CD14-positive monocyte (primary cell): ENCODE results near the gene CD63. TPM values are rescaled to one million over a fixed set of nuclear protein-coding genes. Genes with fewer than 3 reads are reported as not detected.
A peak's percentile ranks its signal among the peaks of the same experiment; 100 is the strongest.

ENCODE experiments used
- DNase-seq, 3 donors: peaks; one replicate each; pipeline ENCODE4 v3.0.0-alpha.2; 2011 to 2022
- H2AFZ ChIP-seq: 2 replicates; pipeline ENCODE4 v1.6.0; 2012; ENCODE audit warnings: mild to moderate bottlenecking, low read depth, low read length, inconsistent platforms; ENCODE audit not compliant: insufficient read depth, poor library complexity, severe bottlenecking
- H3K27ac ChIP-seq, 2 donors: 1 replicate in 1 of 2; 2 replicates in 1 of 2; pipeline ENCODE4 v1.5.1; 2012 to 2013; ENCODE audit warnings: low read length in 2 of 2, control low read depth in 1 of 2, inconsistent platforms in 1 of 2, low read depth in 1 of 2, mild to moderate bottlenecking in 1 of 2
- H3K27me3 ChIP-seq, 2 donors: one replicate each; pipeline versions ENCODE4 v1.6.0 to v1.6.1; 2011 to 2013; ENCODE audit warnings: low read length in 2 of 2; ENCODE audit not compliant: control insufficient read depth in 2 of 2, insufficient read depth in 2 of 2
- H3K36me3 ChIP-seq, 2 donors: replicated peaks in 1 of 2; 1 replicate in 1 of 2; 2 replicates in 1 of 2; pipeline versions ENCODE4 v1.5.1 to v1.6.1; 2012 to 2013; ENCODE audit warnings: low read length in 2 of 2, control low read depth in 1 of 2, inconsistent platforms in 1 of 2, mild to moderate bottlenecking in 1 of 2; ENCODE audit not compliant: insufficient read depth in 2 of 2, control insufficient read depth in 1 of 2
- H3K4me1 ChIP-seq, 2 donors: 1 replicate in 1 of 2; 2 replicates in 1 of 2; pipeline versions ENCODE4 v1.5.1 to v1.6.1; 2012 to 2013; ENCODE audit warnings: low read length in 2 of 2, control low read depth in 1 of 2, inconsistent platforms in 1 of 2, mild to moderate bottlenecking in 1 of 2, moderate library complexity in 1 of 2; ENCODE audit not compliant: insufficient read depth in 2 of 2, control insufficient read depth in 1 of 2
- H3K4me2 ChIP-seq: replicated peaks from 2 replicates; pipeline ENCODE3; 2012; ENCODE audit warnings: low read length, moderate library complexity, mild to moderate bottlenecking; ENCODE audit not compliant: poor library complexity, severe bottlenecking; ENCODE audit errors: extremely low read depth
- H3K4me3 ChIP-seq, 3 experiments: fragments of 200-600 bp in 1 of 3; sonication (generic) in 1 of 3; replicated peaks in 1 of 3; 1 replicate in 2 of 3; 2 replicates in 1 of 3; pipeline ENCODE4 v1.5.1; 2011 to 2013; ENCODE audit warnings: low read length in 3 of 3, mild to moderate bottlenecking in 3 of 3, control low read depth in 2 of 3, low read depth in 2 of 3, inconsistent platforms in 1 of 3, moderate library complexity in 1 of 3
- H3K79me2 ChIP-seq: 2 replicates; pipeline ENCODE4 v1.6.0; 2012; ENCODE audit warnings: mild to moderate bottlenecking, control low read depth, inconsistent platforms, low read length, moderate library complexity; ENCODE audit not compliant: insufficient read depth
- H3K9ac ChIP-seq: 2 replicates; pipeline ENCODE4 v1.6.0; 2017; ENCODE audit warnings: low read length, mild to moderate bottlenecking; ENCODE audit not compliant: insufficient read depth, poor library complexity, severe bottlenecking
- H3K9me3 ChIP-seq, 2 donors: replicated peaks in 1 of 2; 1 replicate in 1 of 2; 2 replicates in 1 of 2; pipeline versions ENCODE4 v1.5.1 to v1.6.1; 2012 to 2013; ENCODE audit warnings: low read length in 2 of 2, control low read depth in 1 of 2; ENCODE audit not compliant: control insufficient read depth in 1 of 2, insufficient read depth in 1 of 2
- H4K20me1 ChIP-seq: 2 replicates; pipeline ENCODE4 v1.6.0; 2012; ENCODE audit warnings: mild to moderate bottlenecking, low read length, control low read depth, moderate library complexity; ENCODE audit not compliant: insufficient read depth
- H3K27ac Mint-ChIP-seq, 7 donors: one replicate each; pipeline ENCODE4 v1.8.0; 2020; ENCODE audit warnings: mild to moderate bottlenecking in 7 of 7, mixed read lengths in 7 of 7, moderate library complexity in 6 of 7, inconsistent platforms in 2 of 7
- H3K27me3 Mint-ChIP-seq, 3 donors: one replicate each; pipeline ENCODE4 v1.8.0; 2021 to 2022; ENCODE audit warnings: low read depth in 3 of 3, mild to moderate bottlenecking in 3 of 3, mixed read lengths in 3 of 3, moderate library complexity in 3 of 3, inconsistent platforms in 1 of 3
- H3K36me3 Mint-ChIP-seq, 2 donors: one replicate each; pipeline ENCODE4 v1.8.0; 2020; ENCODE audit warnings: mixed read lengths in 2 of 2, inconsistent platforms in 1 of 2, mild to moderate bottlenecking in 1 of 2
- H3K4me1 Mint-ChIP-seq: one replicate; pipeline ENCODE4 v1.8.0; 2020; ENCODE audit warnings: mild to moderate bottlenecking, mixed read lengths
- H3K4me3 Mint-ChIP-seq, 2 donors: one replicate each; pipeline ENCODE4 v1.8.0; 2020; ENCODE audit warnings: mild to moderate bottlenecking in 2 of 2, mixed read lengths in 2 of 2, moderate library complexity in 1 of 2
- H3K9me3 Mint-ChIP-seq, 7 donors: one replicate each; pipeline ENCODE4 v1.8.0; 2020 to 2022; ENCODE audit warnings: mixed read lengths in 7 of 7, mild to moderate bottlenecking in 6 of 7, moderate library complexity in 6 of 7, inconsistent platforms in 2 of 7
- CTCF ChIP-seq: fragments of 200-600 bp; IDR thresholded peaks from one replicate; pipeline ENCODE4 v1.8.0; 2022; ENCODE audit warnings: antibody characterized with exemption, mild to moderate bottlenecking
- WGBS: methylation state at CpG from one replicate; pipeline ENCODE4 v1.1.5; 2013; ENCODE audit warnings: missing lambda C conversion rate; ENCODE audit not compliant: insufficient coverage; 5-methylcytosine and 5-hydroxymethylcytosine counted together
- intact Hi-C, 2 donors: fragments of 100-400 bp; cut with micrococcal nuclease; formaldehyde crosslinking; loops; one replicate each; pipeline versions ENCODE4 v1.15.0 to v1.15.1; 2023
- polyA plus RNA-seq, 3 donors: library from polyadenylated mRNA; depleted of rRNA in 1 of 3; unstranded in 2 of 3; stranded (reverse) in 1 of 3; fragments of 300-500 nt in 2 of 3; fragments of >200 nt in 1 of 3; fragmentation: Illumina TruSeq in 2 of 3; gene quantifications; 1 replicate in 2 of 3; 2 replicates in 1 of 3; pipeline ENCODE4 v1.2.3, GENCODE V29; 2012 to 2021

The CD63 gene
- polyA plus RNA-seq, 3 donors: 336 to 1,099 (median 988) TPM

GRCh38 chr12:55708695-55709233 lies 20.0 kb downstream of the CD63 start:
- peaks cover 0 to 11% (median 2%) of the 10 kb centered on the region in 7 donors for H3K9me3 Mint-ChIP-seq
- H3K9ac ChIP-seq: no peak overlapping the region
- H2AFZ ChIP-seq: no peak overlapping the region
- peaks cover 3 to 8% of the 10 kb centered on the region in 2 donors for H3K36me3 Mint-ChIP-seq
- peak overlapping the region; percentile 77 to 86 for H3K4me3 Mint-ChIP-seq
- no peaks in the 10 kb centered on the region for H3K36me3 ChIP-seq
- no peak overlapping the region for H3K27ac ChIP-seq
- intact Hi-C loops: loop anchor here in 1 of 2 donors (5.0 kb wide), 1 partner anchor 46 kb away; no protein-coding TSS in a partner anchor
- peaks cover 26 to 30% of the 10 kb centered on the region in 2 donors for H3K4me1 ChIP-seq
- H3K4me3 ChIP-seq: peak overlapping the region in 1 of 3 experiments; percentile 68
- no peaks in the 10 kb centered on the region for H4K20me1 ChIP-seq
- H3K4me2 ChIP-seq: peak overlapping the region; percentile 76
- DNase-seq: peak in 2 of 3 donors; percentile 54 to 64
- peak overlapping the region in 1 of 7 donors; percentile 43 for H3K27ac Mint-ChIP-seq
- H3K79me2 ChIP-seq: no peaks in the 10 kb centered on the region
- WGBS: no CpG with 5 or more reads among the region's 3 CpGs
- H3K4me1 Mint-ChIP-seq: peaks cover 36% of the 10 kb centered on the region
- TF ChIP-seq CTCF: no peak
- no peaks in the 10 kb centered on the region for H3K9me3 ChIP-seq
- H3K27me3 Mint-ChIP-seq: peaks cover 49 to 77% (median 72%) of the 10 kb centered on the region in 3 donors
- H3K27me3 ChIP-seq: peaks cover 18 to 61% of the 10 kb centered on the region in 2 donors

- no peaks in the 10 kb centered on the region for H3K9me3 ChIP-seq
- H3K4me1 ChIP-seq: peaks cover 26 to 30% of the 10 kb centered on the region in 2 donors
- H3K27ac ChIP-seq: no peak within 1 kb of the TSS
- H3K27me3 ChIP-seq: peaks cover 18 to 59% of the 10 kb centered on the region in 2 donors
- peak within 1 kb of the TSS; percentile 11 to 68 (median 35) for H3K4me3 ChIP-seq
- H3K9me3 Mint-ChIP-seq: peaks cover 0 to 11% (median 2%) of the 10 kb centered on the region in 7 donors
- no peaks in the 10 kb centered on the region for H4K20me1 ChIP-seq
- no peak for DNase-seq
- intact Hi-C loops: loop anchor here in 1 of 2 donors (5.0 kb wide), 1 partner anchor 46 kb away; no protein-coding TSS in a partner anchor
- H3K4me2 ChIP-seq: peak within 1 kb of the TSS; percentile 76
- H3K4me3 Mint-ChIP-seq: peak within 1 kb of the TSS; percentile 79 to 86
- WGBS: 0% methylated on average over 20 of the region's 39 CpGs
- H3K27ac Mint-ChIP-seq: peak within 1 kb of the TSS in 1 of 7 donors; percentile 73
- TF ChIP-seq CTCF: no peak
- no peaks in the 10 kb centered on the region for H3K79me2 ChIP-seq
- H3K36me3 Mint-ChIP-seq: peaks cover 3 to 8% of the 10 kb centered on the region in 2 donors
- H3K9ac ChIP-seq: no peak within 1 kb of the TSS
- H3K36me3 ChIP-seq: no peaks in the 10 kb centered on the region
- H2AFZ ChIP-seq: peak within 1 kb of the TSS; percentile 44
- peaks cover 36% of the 10 kb centered on the region for H3K4me1 Mint-ChIP-seq
- H3K27me3 Mint-ChIP-seq: peaks cover 51 to 76% (median 69%) of the 10 kb centered on the region in 3 donors
Observed at GRCh38 chr12:55707841-55708694, 20.7 kb downstream of the CD63 start, which contains the start of gene ITGA7. Gene ITGA7, minus strand, starts transcription at chr12:55707904. Its CDS starts 222 bp downstream, at chr12:55707682.
